Activated CD8-positive, alpha-beta T cell treated with anti-CD3 and anti-CD28 coated beads, Interleukin-2, amount 10 ng/mL, durations not matched to agents 7 days and 5 days (primary cell): ENCODE measurements around the gene VSTM4. TPM values are rescaled to one million over a fixed set of nuclear protein-coding genes. Genes with fewer than 3 reads are reported as not detected.

Source experiments
- ATAC-seq: fragments of 150-1000 bp; cut with Tn5 transposase; one replicate; pipeline ENCODE4 v1.10.0; 2021; ENCODE audit warnings: moderate library complexity
- CTCF ChIA-PET: fragments of 350-600 bp; sonication (Branson Sonifier 250); formaldehyde crosslinking; loops from one replicate; lab custom pipeline; 2021; ENCODE audit warnings: antibody characterized with exemption; lab: Charles Lee
- POLR2A ChIA-PET: fragments of 350-600 bp; sonication (Branson Sonifier 250); formaldehyde crosslinking; loops from one replicate; lab custom pipeline; 2021; ENCODE audit warnings: antibody characterized with exemption; lab: Charles Lee
- DNase-seq: peaks from one replicate; pipeline ENCODE4 v3.0.0-alpha.2; 2020
- H3K27ac Mint-ChIP-seq: one replicate; pipeline ENCODE4 v1.8.0; 2021; ENCODE audit warnings: mild to moderate bottlenecking, mixed read lengths
- H3K27me3 Mint-ChIP-seq: one replicate; pipeline ENCODE4 v1.8.0; 2021; ENCODE audit warnings: low read depth, mixed read lengths
- H3K36me3 Mint-ChIP-seq: one replicate; pipeline ENCODE4 v1.8.0; 2021; ENCODE audit warnings: low read depth, mixed read lengths
- H3K4me1 Mint-ChIP-seq: one replicate; pipeline ENCODE4 v1.8.0; 2021; ENCODE audit warnings: low read depth, mixed read lengths
- H3K4me3 Mint-ChIP-seq: one replicate; pipeline ENCODE4 v1.8.0; 2021; ENCODE audit warnings: mild to moderate bottlenecking, mixed read lengths
- H3K9me3 Mint-ChIP-seq: one replicate; pipeline ENCODE4 v1.8.0; 2022; ENCODE audit warnings: mixed read lengths; ENCODE audit not compliant: insufficient read depth
- total RNA-seq, 2 experiments: library from RNA; stranded (reverse); gene quantifications; one replicate each; pipeline ENCODE4 v1.2.3, GENCODE V29; 2021

The VSTM4 gene
- total RNA-seq, 2 experiments from 2014 or later, result not detected

DNA sequence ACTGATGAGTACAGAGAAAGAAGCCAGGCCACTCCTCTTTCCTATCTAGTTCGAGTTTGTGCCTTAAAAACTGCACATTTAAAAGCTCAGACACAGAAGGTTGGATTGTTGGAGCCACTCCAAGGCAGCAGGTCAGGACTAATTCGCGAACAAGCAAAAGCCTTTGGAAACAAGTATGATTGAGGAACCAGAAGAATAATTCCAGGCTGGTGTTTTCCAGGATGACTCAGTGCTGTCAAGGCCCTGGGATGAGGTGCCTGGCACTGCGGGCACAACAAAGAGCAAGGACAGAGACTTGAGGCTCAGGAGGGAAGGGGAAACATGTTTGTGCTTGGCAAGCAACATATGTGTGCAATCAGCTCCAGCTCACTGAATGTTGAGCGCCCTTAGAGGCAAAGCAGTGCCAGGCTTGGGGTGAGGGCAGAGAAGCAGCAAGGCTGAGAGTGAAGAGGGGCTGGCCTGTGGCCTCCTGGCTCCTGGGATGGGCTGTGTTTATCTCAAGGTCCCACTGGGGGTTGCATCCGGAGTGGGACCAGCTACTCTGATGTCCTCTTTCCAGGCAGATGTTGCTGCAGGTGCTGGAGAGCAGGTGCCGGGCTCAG is 44.1 kb downstream of the VSTM4 start:
- H3K4me3 Mint-ChIP-seq, result no peak overlapping the region
- ChIA-PET CTCF (no interaction called here), POLR2A (no interaction called here)
- ATAC-seq (no peak), DNase-seq (no peak)
- no peaks in the 10 kb centered on the region for H3K9me3 Mint-ChIP-seq
- H3K27me3 Mint-ChIP-seq, result peaks cover 3% of the 10 kb centered on the region
- H3K36me3 Mint-ChIP-seq, result no peaks in the 10 kb centered on the region
- H3K4me1 Mint-ChIP-seq, result peaks cover 10% of the 10 kb centered on the region
- H3K27ac Mint-ChIP-seq, result peak overlapping the region; percentile 11

DNA sequence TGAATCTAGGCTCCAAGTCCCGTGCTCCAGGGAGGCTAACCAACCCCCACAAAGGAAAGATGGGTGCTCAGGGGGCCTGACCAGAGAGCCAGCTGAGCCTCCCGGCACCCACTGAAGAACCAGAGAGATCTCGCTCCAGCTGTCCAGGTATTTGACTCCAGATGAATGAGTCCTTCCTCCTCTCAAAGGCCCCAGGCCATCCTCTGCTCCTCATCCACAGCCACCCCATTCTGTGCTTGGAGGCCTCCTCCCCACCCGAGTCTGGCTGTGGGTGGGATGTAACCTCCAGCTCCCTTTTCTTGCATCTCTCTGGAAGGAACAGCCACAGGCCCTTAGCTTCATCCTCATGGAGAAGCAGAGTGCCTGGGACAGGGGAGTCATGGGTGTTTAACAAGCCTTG is 44.6 kb downstream of the VSTM4 start:
- peaks cover 5% of the 10 kb centered on the region for H3K27me3 Mint-ChIP-seq
- no peak overlapping the region for H3K4me3 Mint-ChIP-seq
- no peak overlapping the region for H3K27ac Mint-ChIP-seq
- no peaks in the 10 kb centered on the region for H3K9me3 Mint-ChIP-seq
- POLR2A ChIA-PET, result no interaction called here
- peaks cover 8% of the 10 kb centered on the region for H3K4me1 Mint-ChIP-seq
- DNase-seq (no peak), ATAC-seq (no peak)
- no peaks in the 10 kb centered on the region for H3K36me3 Mint-ChIP-seq
- CTCF ChIA-PET, result no interaction called here

DNA sequence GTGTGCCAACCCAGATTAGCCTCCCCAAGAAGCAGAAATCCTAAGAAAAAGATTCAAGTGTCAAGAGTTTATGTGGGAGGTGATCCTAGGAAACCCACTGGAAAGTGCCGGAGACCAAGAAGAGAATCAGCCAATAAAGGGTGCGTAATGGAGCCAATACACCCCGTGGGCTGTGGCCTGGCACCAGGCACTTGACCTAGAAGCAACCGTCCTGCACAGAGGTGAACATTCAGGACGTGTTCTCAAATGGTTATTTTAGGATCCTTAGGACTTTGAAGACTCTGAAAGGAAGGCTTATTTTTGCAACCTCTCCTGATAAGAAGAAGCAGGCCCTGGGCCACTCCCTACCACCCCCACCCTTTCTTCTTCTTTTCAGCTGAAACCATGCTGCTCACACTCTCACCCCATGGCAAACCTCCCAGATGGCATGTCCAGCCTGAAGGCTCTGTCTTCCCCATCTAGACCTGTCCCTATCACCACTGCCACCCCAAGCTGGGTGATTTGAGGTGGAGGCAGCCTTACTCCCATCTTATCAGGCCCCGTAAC is 46.6 kb downstream of the VSTM4 start:
- DNase-seq (no peak), ATAC-seq (no peak)
- Mint-ChIP-seq H3K9me3 (no peaks in the 10 kb centered on the region), H3K36me3 (no peaks in the 10 kb centered on the region), H3K4me1 (peaks cover 8% of the 10 kb centered on the region), H3K27ac (no peak overlapping the region), H3K27me3 (peaks cover 9% of the 10 kb centered on the region), H3K4me3 (no peak overlapping the region)
- POLR2A ChIA-PET, result no interaction called here
- CTCF ChIA-PET, result no interaction called here

DNA sequence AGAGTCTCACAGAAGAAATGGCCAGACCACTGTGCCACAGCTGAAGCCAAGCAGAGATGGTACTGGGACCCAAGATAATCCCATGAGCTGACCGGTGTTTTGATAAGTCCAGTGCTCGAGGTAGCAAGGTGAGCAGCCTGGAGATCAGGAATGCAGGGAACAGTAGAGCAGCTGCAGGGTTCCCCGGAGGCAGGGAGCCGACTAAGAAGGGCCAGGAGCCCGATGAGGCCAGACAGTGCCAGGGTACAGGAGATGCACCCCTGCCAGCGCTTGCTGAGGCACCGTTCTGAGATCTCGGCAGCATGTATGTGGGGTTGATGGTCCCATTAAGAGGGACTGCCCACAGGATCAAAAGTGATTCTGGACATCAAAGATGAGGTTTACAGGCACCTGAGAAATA is 47.1 kb downstream of the VSTM4 start:
- Mint-ChIP-seq H3K27ac (no peak overlapping the region), H3K27me3 (peaks cover 9% of the 10 kb centered on the region), H3K4me3 (no peak overlapping the region), H3K36me3 (peaks cover 2% of the 10 kb centered on the region), H3K9me3 (no peaks in the 10 kb centered on the region), H3K4me1 (peaks cover 8% of the 10 kb centered on the region)
- DNase-seq (no peak), ATAC-seq (no peak)
- POLR2A ChIA-PET, result no interaction called here
- CTCF ChIA-PET, result no interaction called here

DNA sequence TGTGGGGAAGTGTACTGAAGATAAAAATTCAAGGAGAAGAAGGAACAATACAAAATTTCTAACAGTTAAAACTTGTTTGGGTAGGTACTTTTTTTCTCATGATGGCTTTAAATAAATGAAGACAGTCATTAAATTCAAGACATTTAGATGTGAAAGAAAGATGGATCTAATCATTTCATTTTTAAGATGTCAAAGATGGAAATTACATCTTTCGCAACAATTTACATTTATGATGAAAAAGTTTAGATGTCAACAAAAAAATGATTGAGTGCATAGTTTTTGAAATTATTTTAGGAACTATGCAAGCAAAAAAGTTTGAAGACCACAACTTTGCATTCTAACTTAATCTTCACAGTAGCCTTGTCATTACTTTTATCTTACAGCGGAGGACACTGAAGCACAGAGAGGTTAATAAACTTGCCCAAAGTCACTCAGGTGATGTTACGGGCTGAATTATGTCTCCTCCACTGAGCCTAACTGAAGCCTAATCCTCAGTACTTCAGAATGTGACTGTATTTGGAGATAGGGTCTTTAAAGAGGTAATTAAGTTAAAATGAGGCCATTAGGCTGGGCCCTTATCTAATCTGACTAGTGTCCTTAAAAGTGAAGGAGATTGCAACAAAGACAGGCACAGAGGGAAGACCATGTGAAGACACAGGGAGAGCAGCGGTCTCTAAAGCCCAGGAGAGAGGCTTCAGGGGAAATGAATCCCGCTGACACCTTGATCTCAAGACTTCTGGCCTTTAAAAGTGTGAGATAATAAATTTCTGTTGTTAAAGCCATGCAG is 48.2 kb downstream of the VSTM4 start:
- H3K27ac Mint-ChIP-seq, result no peak overlapping the region
- CTCF ChIA-PET, result no interaction called here
- no peaks in the 10 kb centered on the region for H3K4me1 Mint-ChIP-seq
- peaks cover 9% of the 10 kb centered on the region for H3K27me3 Mint-ChIP-seq
- no peak for ATAC-seq
- DNase-seq, result no peak
- no peak overlapping the region for H3K4me3 Mint-ChIP-seq
- peaks cover 2% of the 10 kb centered on the region for H3K36me3 Mint-ChIP-seq
- POLR2A ChIA-PET, result no interaction called here
- peaks cover 8% of the 10 kb centered on the region for H3K9me3 Mint-ChIP-seq

DNA sequence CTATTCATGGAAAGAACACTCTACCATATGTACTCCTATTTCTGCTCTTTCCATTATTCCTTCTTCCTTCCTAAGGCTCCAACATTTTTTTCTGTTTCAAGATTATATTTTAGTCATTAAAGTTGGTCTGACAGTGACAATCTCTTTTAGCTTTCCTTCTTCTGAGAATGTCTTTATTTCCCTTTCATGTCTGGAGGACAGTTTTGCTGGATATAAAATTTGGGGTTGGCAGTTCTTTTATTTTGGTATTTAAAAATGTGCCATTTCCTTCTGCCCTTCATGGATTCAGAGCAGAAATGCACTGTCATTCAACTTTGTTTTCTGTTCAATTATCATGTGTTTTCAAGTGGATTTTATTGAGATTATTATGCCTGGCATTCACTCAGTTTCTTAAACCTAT is 53.1 kb downstream of the VSTM4 start:
- H3K36me3 Mint-ChIP-seq, result peaks cover 2% of the 10 kb centered on the region
- peaks cover 15% of the 10 kb centered on the region for H3K9me3 Mint-ChIP-seq
- ATAC-seq (no peak), DNase-seq (no peak)
- CTCF ChIA-PET, result no interaction called here
- H3K4me1 Mint-ChIP-seq, result no peaks in the 10 kb centered on the region
- H3K4me3 Mint-ChIP-seq, result no peak overlapping the region
- H3K27ac Mint-ChIP-seq, result no peak overlapping the region
- H3K27me3 Mint-ChIP-seq, result peaks cover 20% of the 10 kb centered on the region
- POLR2A ChIA-PET, result no interaction called here

DNA sequence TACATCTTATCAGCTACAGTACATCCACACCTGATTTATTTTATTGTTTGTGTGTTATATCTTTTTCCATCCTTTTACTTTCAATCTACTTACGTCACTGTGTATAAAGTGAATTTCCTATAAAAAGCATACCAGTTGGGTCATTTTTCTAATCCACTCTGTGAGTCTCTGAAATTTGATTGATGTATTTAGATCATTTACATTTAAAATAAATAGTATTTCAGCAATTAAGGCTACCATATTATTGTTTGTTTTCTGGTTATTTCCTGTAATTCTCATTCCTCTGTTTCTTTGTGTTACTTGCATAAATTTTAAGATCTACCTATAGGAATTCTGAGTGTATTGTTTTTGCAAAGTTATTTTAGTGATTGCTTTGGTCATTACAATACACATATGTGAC is 53.7 kb downstream of the VSTM4 start:
- Mint-ChIP-seq H3K9me3 (peaks cover 15% of the 10 kb centered on the region), H3K4me1 (no peaks in the 10 kb centered on the region), H3K4me3 (no peak overlapping the region), H3K36me3 (peaks cover 2% of the 10 kb centered on the region), H3K27ac (no peak overlapping the region), H3K27me3 (peaks cover 19% of the 10 kb centered on the region)
- CTCF ChIA-PET, result no interaction called here
- DNase-seq (no peak), ATAC-seq (no peak)
- POLR2A ChIA-PET, result no interaction called here

DNA sequence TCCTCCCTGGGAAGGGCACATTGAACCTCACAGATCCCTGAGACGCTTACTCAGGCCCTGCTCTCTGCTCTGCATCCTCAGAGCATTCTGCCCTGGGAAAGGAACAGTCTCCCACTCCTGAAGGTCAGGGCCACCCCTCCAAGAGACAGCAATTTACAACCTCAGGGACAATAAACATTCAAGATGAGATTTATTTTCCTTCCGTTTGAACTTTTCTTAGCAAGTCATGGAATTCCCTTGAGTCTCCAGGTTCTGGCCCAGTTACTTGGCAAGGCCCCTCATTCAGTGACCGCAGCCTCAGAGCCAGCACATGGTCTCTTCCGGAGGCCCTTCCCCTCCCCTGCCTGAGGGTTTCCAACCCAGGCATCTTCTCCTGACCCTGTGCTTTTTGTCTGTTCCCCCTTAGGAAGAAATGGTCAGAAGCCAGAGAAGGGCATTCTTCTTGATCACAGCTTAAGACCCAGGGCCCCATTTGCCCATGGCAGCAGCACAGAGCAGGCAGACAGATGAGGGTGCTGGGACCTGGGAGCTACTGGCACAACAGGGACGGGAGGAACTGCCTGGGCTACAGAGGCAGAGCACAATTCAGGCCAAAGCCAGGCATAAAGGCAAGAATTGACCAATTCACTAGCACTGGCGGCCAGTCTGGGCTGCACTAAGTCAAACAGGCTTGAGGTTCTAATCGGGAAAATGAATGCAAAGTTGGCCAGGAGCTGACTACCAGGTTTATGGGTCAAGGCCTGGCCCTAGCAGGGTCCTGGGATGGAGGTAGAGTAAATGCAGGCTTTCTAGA is 56.7 kb downstream of the VSTM4 start:
- no peak overlapping the region for H3K27ac Mint-ChIP-seq
- H3K27me3 Mint-ChIP-seq, result peaks cover 13% of the 10 kb centered on the region
- DNase-seq (no peak), ATAC-seq (no peak)
- H3K4me1 Mint-ChIP-seq, result no peaks in the 10 kb centered on the region
- peaks cover 15% of the 10 kb centered on the region for H3K9me3 Mint-ChIP-seq
- peaks cover 2% of the 10 kb centered on the region for H3K36me3 Mint-ChIP-seq
- H3K4me3 Mint-ChIP-seq, result no peak overlapping the region
- CTCF ChIA-PET, result interaction anchor here (0.6 kb wide), 1 partner anchor 463 kb away, joined by 3 read pairs; no protein-coding TSS in a partner anchor
- POLR2A ChIA-PET, result no interaction called here

DNA sequence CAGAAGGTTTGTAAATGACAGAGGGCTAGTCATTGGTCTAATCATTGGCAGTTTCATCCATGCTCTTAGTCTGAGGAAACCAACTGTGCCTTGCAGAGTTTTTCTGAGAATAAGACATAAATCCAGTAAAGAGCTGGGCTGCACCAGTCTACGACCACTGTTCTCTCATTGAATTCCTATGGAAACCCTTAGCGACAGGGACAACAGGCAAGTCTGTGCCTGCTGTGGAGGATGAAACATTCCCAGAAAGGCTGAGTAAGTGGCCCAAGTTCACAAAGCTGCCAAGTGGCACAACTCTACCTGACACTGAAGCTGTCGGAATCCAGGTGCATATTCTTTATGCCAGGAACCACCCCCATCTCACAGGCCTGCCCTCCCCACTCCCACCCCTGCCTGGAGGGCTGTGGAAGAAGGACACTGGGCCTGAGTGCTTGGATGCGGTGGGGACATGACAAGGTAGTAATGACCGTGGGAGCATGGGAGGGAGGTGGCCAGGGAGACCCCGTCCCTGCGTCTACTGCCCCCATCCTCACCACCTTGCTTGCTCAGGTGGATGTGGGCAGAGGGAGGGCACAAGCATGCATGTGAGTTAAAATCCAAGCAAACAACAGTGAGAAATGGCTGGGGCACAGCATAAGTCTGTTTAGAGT is 58.0 kb downstream of the VSTM4 start:
- ATAC-seq (no peak), DNase-seq (no peak)
- no peak overlapping the region for H3K27ac Mint-ChIP-seq
- H3K9me3 Mint-ChIP-seq, result peaks cover 9% of the 10 kb centered on the region
- ChIA-PET POLR2A (no interaction called here), CTCF (no interaction called here)
- peaks cover 13% of the 10 kb centered on the region for H3K27me3 Mint-ChIP-seq
- no peaks in the 10 kb centered on the region for H3K4me1 Mint-ChIP-seq
- no peaks in the 10 kb centered on the region for H3K36me3 Mint-ChIP-seq
- no peak overlapping the region for H3K4me3 Mint-ChIP-seq

DNA sequence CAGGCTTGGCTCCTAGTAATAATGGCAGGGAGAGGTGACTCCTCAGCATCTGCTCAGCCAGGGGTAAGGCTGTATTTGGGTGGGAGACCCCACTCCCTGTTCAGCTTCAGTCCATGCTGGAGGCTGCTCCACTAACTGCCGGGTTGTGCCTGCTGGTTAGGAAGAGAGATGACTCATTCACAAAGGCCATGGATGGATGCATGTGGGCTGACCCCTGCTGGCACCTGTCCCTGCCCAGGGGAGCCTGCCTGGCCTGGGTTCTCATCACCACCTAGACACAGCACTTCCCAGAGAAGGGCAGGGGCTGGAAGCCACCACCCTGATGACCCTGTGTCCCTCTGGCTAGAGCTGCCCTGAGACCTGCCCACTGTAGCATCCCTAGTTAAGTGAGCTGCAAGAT is 59.0 kb downstream of the VSTM4 start:
- Mint-ChIP-seq H3K27me3 (peaks cover 11% of the 10 kb centered on the region), H3K4me3 (no peak overlapping the region), H3K36me3 (no peaks in the 10 kb centered on the region), H3K9me3 (peaks cover under 1% of the 10 kb centered on the region), H3K4me1 (no peaks in the 10 kb centered on the region), H3K27ac (no peak overlapping the region)
- ChIA-PET POLR2A (no interaction called here), CTCF (no interaction called here)
- ATAC-seq (no peak), DNase-seq (no peak)

DNA sequence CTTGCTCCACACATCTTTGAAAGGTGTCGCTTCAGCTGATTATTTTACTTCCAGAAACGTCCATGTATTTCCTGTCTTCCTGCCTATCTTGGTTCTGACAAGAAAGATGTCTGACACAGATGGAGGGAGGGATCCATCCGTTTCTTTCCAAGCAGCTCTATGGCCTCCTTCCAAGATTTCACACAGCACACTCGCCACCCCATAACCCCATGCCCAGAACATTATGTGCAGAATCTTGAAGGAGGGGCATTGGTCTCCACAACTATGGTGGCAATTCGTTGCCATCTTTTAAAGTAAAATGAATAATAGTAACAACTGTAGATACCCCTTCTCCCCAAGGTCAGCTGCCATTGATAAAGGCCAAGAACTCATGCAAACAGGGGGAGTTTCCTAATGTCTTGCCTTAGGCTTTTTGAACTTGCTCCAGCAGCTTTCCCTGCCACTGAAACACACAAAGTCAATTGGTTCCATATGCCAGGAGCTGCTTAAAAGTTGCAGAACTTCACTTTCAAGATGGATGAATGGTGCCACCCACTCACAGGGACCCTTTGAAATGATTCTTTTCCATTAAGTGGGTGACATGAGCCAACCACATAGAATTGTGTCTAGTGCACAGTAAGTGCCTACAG is 60.0 kb downstream of the VSTM4 start:
- H3K27ac Mint-ChIP-seq, result no peak overlapping the region
- CTCF ChIA-PET, result interaction anchor here (0.7 kb wide), 1 partner anchor 30 kb away, joined by 3 read pairs; no protein-coding TSS in a partner anchor
- POLR2A ChIA-PET, result no interaction called here
- H3K36me3 Mint-ChIP-seq, result no peaks in the 10 kb centered on the region
- H3K4me3 Mint-ChIP-seq, result no peak overlapping the region
- no peak for DNase-seq
- no peaks in the 10 kb centered on the region for H3K4me1 Mint-ChIP-seq
- H3K27me3 Mint-ChIP-seq, result peaks cover 9% of the 10 kb centered on the region
- ATAC-seq, result no peak
- no peaks in the 10 kb centered on the region for H3K9me3 Mint-ChIP-seq
